WTC11 (cell line): ENCODE data around the gene FABP1.

Source experiments
- CTCF ChIP-seq: fragments of 200-600 bp; IDR thresholded peaks from 2 replicates; pipeline ENCODE4 v1.8.0; 2022; ENCODE audit warnings: antibody characterized with exemption
- FOXJ3 ChIP-seq: sonication (generic); formaldehyde crosslinking; IDR thresholded peaks from 2 replicates; pipeline ENCODE4 v1.9.0; 2021; ENCODE audit warnings: missing genetic modification reagents, mild to moderate bottlenecking, borderline replicate concordance
- FOXP1 ChIP-seq: sonication (generic); formaldehyde crosslinking; IDR thresholded peaks from 2 replicates; pipeline ENCODE4 v1.8.0; 2022; ENCODE audit warnings: missing genetic modification reagents, mild to moderate bottlenecking, moderate library complexity, borderline replicate concordance
- FOXP4 ChIP-seq: sonication (generic); formaldehyde crosslinking; IDR thresholded peaks from 2 replicates; pipeline ENCODE4 v1.8.0; 2022; ENCODE audit warnings: mild to moderate bottlenecking, missing genetic modification reagents
- NR1H2 ChIP-seq: sonication (generic); formaldehyde crosslinking; IDR thresholded peaks from 2 replicates; pipeline ENCODE4 v1.9.0; 2021; ENCODE audit warnings: mild to moderate bottlenecking, moderate library complexity, missing genetic modification reagents
- SMAD3 ChIP-seq: sonication (generic); formaldehyde crosslinking; IDR thresholded peaks from 2 replicates; pipeline ENCODE4 v1.8.0; 2022; ENCODE audit warnings: missing genetic modification reagents, mild to moderate bottlenecking, borderline replicate concordance
- SP1 ChIP-seq: sonication (generic); formaldehyde crosslinking; conservative IDR thresholded peaks from 2 replicates; pipeline ENCODE4 v1.8.1; 2022; ENCODE audit warnings: missing genetic modification reagents
- ZBTB21 ChIP-seq: sonication (generic); formaldehyde crosslinking; IDR thresholded peaks from 2 replicates; pipeline ENCODE4 v1.8.1; 2023; ENCODE audit warnings: mild to moderate bottlenecking, missing genetic modification reagents, borderline replicate concordance
- ZNF138 ChIP-seq: sonication (generic); formaldehyde crosslinking; conservative IDR thresholded peaks from 2 replicates; pipeline ENCODE4 v1.8.1; 2022; ENCODE audit warnings: mild to moderate bottlenecking, moderate library complexity, missing genetic modification reagents
- ZNF219 ChIP-seq: sonication (generic); formaldehyde crosslinking; IDR thresholded peaks from 2 replicates; pipeline ENCODE4 v1.8.0; 2023; ENCODE audit warnings: missing genetic modification reagents, mild to moderate bottlenecking, borderline replicate concordance
- TF ChIP-seq, protein P1 (sequence below): sonication (generic); formaldehyde crosslinking; IDR thresholded peaks from 2 replicates; pipeline ENCODE4 v1.8.1; 2023; ENCODE audit warnings: mild to moderate bottlenecking, missing genetic modification reagents

DNA sequence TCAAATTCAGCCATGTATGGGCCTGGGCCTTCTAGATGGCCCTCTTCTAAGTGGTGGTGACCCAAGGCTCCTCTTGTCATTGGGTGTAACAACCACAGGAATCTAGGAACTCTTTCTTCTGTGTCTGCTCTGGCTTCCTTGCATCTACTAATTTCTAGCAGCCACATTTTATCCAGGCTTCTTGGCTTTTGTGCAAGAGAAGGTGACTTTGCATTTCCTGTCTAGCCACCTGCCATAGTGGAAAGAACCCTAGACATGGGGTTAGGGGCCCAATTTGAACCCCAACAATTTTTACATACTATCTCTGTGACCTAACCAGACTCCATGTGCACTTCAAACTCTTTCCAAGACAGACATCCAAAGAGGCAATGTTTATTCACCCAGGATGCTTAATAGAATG is 35.1 kb downstream of the FABP1 start:
- no peak for TF ChIP-seq ZBTB21 (CRISPR knock-in tag)
- no peak for TF ChIP-seq CTCF
- TF ChIP-seq ZNF219 (CRISPR knock-in tag), result no peak
- TF ChIP-seq FOXP4 (CRISPR knock-in tag), result no peak
- no peak for TF ChIP-seq NR1H2 (CRISPR knock-in tag)
- no peak for TF ChIP-seq SMAD3
- no peak for TF ChIP-seq FOXJ3 (CRISPR knock-in tag)
- no peak for TF ChIP-seq FOXP1
- TF ChIP-seq, protein P1, sequence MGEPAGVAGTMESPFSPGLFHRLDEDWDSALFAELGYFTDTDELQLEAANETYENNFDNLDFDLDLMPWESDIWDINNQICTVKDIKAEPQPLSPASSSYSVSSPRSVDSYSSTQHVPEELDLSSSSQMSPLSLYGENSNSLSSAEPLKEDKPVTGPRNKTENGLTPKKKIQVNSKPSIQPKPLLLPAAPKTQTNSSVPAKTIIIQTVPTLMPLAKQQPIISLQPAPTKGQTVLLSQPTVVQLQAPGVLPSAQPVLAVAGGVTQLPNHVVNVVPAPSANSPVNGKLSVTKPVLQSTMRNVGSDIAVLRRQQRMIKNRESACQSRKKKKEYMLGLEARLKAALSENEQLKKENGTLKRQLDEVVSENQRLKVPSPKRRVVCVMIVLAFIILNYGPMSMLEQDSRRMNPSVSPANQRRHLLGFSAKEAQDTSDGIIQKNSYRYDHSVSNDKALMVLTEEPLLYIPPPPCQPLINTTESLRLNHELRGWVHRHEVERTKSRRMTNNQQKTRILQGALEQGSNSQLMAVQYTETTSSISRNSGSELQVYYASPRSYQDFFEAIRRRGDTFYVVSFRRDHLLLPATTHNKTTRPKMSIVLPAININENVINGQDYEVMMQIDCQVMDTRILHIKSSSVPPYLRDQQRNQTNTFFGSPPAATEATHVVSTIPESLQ, result no peak
- no peak for TF ChIP-seq SP1 (CRISPR knock-in tag)
- no peak for TF ChIP-seq ZNF138 (CRISPR knock-in tag)
